Activated gamma-delta T cell (primary cell): ENCODE measurements around the gene HP.
"Not testable (repeated sequence)": the region's sequence is repeated elsewhere in the genome, so short reads cannot be mapped to it uniquely, and the experiment has no call there.

ENCODE experiments used
- DNase-seq: peaks from one replicate; lab custom pipeline; 2025; lab: John Stamatoyannopoulos, UW
- total RNA-seq, 2 donors: gene quantifications; one replicate each; lab custom pipeline; 2026; lab: John Stamatoyannopoulos, UW

The HP gene, protein sequence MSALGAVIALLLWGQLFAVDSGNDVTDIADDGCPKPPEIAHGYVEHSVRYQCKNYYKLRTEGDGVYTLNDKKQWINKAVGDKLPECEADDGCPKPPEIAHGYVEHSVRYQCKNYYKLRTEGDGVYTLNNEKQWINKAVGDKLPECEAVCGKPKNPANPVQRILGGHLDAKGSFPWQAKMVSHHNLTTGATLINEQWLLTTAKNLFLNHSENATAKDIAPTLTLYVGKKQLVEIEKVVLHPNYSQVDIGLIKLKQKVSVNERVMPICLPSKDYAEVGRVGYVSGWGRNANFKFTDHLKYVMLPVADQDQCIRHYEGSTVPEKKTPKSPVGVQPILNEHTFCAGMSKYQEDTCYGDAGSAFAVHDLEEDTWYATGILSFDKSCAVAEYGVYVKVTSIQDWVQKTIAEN
- 0 to 0.09 reads per million in 2 donors for total RNA-seq

DNA sequence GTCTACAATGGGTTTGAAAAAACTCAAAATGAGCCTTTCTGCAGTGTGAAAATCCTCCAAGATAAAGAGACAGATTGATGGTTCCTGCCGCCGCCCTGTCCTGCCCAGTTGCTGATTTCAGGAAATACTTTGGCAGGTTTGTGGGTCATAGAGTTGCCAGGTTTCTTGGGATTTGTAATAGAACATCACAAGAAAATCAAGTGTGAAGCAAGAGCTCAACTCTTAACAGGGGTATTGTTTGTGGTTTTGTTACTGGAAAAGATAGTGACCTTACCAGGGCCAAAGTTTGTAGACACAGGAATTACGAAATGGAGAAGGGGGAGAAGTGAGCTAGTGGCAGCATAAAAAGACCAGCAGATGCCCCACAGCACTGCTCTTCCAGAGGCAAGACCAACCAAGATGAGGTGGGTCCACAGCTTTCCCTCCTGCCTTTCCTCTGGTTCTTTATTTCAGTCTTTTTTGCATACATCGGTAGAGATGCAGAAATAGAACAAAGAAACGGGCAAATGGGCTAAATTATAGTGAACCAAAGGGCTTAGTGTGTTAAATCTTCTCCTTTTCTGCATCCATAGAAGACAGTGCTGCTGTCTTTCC lies at the start of gene HP:
HP (plus strand) TSS at position 252 of the 594 bp plus-strand sequence; CDS start at position 400, 148 bp downstream.
- DNase-seq: not testable (repeated sequence)

GRCh38 chr16:72008065-72008423 lies 46.3 kb upstream of the HP start:
- not testable (repeated sequence) for DNase-seq

DNA sequence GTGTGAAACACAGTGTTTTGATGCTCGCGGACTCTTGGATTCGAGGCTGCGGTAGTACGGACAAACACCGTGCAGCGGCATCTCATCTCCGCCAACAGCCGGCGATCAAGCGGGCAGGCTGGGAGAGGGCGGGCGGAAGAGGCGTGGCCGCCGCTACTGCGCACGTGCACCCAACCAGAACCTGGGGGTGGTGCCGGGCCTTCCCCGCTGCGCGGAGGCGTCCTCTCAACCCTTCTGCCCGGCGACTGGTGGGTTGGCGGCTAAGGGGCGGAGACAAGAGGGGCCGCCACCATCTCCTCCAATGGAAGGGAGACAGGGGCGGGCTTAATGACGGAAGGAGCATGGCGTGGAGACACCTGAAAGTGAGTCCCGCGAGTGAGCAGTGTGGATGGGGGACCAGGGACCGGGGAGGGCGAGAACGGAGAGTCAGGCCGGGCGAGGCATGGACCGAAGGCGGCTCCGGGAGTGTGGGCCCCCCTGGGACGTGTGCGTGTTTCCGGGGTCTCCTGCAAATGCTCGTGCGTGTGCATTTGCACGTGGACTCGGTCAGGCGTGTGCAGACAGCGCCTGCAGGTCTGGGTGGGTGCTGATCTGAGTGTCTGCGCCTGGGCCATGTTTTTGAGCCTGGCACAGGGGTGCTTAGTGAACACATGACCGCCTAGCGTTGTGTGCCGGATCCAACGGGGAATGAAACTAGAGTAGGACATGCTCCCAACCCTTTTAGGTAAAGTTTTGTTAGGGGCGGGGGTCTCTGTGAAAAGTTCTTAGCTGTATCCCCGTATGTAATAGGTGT lies 45.7 kb upstream of the HP start, which contains the start of gene DHODH:
DHODH (plus strand) TSS at position 321 of the 793 bp plus-strand sequence; CDS start at position 342, 21 bp downstream.
- peak; percentile 92 for DNase-seq

- DNase-seq: no peak
Measured at GRCh38 chr16:72009779-72010178, 44.5 kb upstream of the HP start.

GRCh38 chr16:72012607-72013006 lies 41.7 kb upstream of the HP start:
- no peak for DNase-seq

GRCh38 chr16:72013389-72013788 lies 40.9 kb upstream of the HP start:
- no peak for DNase-seq

DNA sequence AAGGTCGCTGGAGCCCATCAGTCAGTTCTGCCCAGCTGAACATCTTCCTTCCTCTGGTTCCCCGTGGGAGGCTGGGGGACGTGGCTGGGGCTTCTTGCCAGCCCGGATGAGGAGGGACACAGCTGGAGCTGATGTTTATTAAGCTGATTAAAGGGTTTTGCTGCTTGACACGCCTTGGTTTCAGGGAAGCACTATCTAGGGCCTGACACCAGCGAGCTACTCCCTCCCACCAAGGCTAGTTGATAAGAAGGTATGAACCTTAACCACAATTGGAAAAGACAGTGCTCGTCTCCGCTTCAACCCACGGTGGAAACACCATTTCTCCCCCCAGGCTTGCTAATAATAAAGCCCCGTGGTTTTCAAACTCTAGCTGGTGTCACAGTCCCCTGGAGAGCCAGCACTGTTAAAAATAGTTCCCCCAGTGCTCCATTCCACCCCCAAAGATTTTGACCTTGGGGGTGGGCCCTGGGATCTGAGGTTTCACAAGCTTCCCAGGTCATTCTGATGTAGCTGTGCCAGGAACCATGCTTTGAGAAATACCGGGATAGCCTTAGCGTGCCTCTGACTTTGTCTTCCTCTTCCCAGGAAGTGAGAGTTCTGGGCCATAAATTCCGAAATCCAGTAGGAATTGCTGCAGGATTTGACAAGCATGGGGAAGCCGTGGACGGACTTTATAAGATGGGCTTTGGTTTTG lies 40.3 kb upstream of the HP start:
- no peak for DNase-seq

- no peak for DNase-seq
Measured at GRCh38 chr16:72014675-72015074, 39.6 kb upstream of the HP start.

DNA sequence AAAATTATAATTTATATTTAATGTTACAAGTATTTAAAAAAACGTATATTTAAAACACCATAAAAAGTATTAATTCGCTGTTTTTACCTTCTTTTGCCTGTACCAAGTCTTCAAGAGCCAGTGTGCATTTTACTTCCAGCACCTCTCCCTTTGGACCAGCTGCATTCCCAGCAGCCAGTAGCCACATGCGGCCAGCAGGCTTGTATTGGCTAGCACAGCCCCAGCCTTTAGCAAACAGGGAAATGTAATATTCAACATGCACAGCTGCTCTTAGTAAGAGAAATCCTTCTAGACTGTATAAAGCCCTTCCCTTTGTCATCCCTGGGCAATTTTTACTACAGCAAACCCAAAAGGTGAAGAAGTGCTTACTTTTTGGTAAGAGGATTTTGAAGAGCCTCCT lies 39.2 kb upstream of the HP start:
- DNase-seq: no peak

DNA sequence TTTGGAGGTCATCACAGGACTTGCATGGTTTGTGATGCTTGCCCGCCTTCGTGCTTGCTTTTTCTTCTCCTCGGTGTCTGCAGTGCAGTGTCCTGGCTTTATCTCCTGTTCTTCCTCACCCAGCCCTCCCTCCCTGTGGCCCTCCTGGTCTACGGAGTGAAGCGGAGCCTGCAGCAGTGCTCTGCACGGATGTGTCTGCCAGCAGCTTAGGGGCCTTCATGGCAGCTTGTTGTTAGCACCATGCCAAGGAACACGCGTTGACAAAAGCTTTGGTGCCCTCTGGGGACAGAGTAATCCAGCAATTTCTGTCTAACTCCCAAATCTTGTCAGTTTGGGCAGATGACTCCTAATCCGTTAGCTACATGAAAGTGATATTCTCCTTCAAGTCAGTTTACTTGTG lies 35.8 kb upstream of the HP start:
- DNase-seq: no peak

- DNase-seq: no peak
Measured at GRCh38 chr16:72021043-72021442, 33.3 kb upstream of the HP start.

DNA sequence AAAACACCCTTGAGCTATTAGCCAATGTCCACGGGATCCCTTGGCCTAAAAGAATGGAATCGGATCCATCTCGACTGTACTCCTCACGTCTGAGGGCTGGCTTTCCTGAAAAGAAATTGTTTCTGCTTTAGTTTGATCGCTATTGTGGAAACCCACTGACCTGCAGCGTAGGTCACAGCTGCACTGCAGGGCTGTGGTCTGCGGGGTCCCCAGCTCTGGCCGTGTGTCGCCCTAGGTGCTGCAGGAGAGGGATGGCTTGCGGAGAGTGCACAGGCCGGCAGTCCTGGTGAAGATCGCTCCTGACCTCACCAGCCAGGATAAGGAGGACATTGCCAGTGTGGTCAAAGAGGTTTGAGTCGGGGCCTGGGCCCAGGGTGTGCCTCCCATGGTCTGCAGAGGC lies 32.2 kb upstream of the HP start:
- no peak for DNase-seq

GRCh38 chr16:72023962-72024361 lies 30.3 kb upstream of the HP start:
- no peak for DNase-seq

- DNase-seq: no peak
Measured at GRCh38 chr16:72024862-72025382, 29.4 kb upstream of the HP start.

DNA sequence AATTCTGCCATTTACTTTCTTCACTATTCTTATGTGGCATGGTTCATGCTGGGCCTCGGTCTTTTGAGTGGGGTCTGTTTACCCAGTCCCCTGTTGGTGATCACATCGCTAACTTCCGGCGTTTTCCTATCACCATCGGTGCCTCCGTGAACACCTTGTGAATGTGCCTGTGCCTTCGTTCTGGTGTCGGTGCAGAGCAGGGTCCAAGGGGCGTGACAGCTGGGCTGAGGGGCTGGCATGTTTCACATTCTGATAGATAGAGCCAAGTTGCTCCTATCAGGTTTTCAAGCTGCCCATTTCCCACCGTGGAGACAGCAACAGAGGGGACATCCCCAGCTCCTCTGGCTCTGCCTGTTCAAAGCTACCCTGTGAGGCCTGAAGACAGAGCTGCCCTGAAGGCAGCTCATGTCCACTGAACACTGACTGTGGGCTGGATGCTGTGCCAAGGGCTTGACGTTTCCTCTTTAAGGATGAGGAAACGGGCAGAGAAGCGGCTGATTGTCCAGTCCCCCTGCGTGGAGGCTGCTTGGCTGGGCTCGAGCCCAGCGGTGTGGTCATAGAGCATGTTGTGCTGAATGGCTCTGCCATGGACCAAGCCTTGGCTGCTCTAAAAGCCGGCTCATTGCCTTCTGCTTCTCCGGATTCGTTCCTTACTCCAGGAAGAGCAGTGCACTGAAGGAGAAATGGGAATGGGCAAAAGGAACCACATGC lies 28.7 kb upstream of the HP start:
- DNase-seq: no peak

DNA sequence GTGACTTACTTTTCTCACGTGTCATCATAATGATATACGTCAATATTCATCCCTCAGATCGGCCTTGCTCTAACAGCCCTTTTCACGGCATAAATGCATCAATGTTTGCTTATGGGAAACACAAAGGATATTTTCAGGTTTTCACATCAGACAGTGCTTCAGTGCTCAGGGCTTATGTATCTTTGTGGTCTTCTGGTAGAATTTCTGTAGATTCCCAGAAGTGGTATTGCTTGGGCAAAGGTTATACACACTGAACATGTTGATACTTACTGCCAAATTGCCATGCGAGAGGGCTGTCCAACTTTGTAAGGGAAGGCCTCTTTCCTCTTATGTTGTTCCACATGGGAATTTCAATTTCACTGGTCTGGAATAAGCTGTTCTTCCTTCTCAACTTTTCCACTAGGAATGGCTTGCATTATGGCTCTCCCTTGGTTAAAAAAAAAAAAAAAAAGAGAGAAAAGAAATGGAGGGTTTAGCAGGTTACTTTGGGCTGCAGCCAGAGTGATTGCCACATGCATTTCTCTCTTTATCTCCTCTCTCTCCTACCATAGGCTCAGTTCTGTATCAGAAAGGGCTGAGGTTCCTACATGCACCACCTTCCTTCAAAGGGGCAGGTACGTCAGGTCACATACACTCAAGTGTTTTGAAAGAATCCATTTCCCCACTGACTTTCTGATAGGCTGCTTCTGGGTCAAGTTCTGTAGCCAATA lies 26.5 kb upstream of the HP start:
- no peak for DNase-seq

GRCh38 chr16:72029567-72030271 lies 24.6 kb upstream of the HP start:
- no peak for DNase-seq

DNA sequence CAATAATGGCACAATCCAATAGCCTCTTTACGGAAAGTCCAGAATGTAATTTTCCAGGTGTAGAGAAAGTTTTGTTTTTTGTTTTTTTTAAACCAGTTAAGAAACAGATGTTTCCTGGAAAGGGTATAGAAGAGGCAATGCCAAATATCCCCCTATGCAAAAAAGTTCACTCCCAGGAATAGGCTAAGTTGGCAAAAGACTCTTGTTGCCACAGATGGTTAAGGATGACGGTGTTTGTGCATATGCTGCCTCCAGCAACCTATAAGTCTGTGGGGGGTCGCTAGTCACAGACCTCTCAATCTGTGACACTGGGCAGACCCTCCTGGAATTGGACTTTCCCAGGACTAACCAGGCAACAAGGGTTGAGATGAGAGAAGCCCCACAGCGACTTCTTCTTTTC lies 20.9 kb upstream of the HP start:
- DNase-seq: no peak

DNA sequence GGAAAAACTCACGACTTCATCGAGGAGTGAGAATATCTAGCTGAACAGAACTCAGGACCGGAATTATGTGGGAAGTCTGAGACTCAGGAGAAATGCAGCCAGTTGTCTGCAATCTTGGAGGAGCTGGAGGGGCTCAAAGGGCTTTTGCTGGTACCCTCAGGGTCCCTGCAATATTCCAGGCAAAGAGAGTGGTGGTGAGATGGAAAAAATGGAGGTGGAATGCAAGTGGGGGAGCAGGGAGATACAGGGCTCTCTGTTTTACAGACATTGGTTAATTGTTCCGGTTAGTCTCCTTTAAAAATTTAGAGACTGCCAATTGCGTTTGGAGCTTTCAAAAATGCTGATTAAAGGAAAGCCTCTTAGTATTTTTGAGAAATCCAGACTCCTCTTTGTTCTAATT lies 18.2 kb upstream of the HP start:
- DNase-seq: no peak

GRCh38 chr16:72042157-72042660 lies 12.1 kb upstream of the HP start:
- DNase-seq: no peak
